GM19099 (cell line): Measurements from ENCODE around the gene COQ2.

Experiments used
- POLR2A ChIP-seq: IDR thresholded peaks from 3 replicates; pipeline ENCODE4 v1.6.1; 2011; ENCODE audit warnings: low read depth; ENCODE audit not compliant: insufficient read length; ENCODE audit errors: extremely low read depth

Gene COQ2

DNA sequence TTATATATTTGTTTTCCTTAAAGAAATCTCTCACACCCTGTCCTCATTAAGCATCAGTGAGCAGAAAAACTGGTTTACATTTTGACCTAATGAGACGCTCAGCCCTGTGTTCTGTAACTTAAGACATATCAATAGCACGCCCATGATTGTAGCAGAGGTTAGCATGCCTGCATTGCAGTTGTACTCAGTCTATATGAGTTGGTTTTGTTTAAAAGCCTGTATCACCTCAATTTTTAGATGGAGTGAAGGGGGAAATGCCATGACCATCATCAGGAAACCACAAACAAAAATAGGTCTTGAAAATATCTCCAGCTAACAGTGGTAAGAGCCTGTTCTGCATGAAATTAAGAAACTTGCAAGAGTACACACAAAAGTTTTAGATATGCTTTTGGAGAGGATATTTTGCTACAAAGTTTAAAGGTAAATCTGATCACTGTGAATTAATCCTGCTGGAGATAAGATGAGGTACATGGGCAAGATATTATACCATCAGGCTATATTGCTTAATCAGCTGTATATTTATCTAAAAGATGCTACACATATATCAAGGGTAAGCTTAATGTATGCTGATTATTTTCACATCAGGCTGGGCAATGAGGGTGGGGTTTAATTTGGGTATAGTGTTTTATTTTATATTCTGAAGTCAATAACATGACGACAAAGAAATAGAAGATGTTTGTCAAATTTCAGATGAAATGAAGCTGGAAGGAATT, 13.1 kb upstream of the COQ2 start:
- TF ChIP-seq POLR2A = no peak

DNA sequence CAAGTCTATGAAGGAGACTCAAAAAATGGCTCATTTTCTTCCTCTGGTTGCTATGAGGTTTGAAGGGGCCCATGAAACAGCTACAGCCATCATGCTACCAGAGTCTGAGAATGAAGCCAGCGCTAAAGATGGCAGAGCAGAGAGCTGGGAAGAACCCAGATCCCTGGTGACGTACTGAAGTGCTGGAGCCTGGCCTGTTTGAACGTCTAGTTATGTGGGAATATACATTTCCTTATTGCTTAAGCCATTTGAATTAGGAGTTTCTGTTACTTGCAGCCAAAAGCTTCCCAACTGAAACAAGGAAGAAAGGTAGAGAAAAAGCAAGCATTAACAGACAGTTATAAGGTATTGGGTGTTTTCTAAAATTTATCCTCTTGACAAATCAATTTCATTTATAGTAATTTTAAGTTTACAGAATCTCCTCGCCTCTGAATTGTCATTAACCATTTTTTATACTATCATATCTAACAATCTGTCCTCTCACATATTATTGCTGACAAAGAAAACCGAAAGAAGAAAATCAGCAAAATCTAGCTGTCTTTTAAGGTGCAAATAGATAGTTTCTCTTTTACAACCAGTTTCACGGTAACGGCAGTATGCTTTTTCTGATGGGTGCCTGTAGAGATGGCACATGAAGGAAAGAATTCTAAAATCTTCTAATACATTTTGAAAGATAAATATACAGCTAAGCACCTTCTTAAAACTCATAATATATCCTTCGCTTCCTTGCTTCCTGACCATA, 8.9 kb upstream of the COQ2 start:
- TF ChIP-seq POLR2A = no peak

- TF ChIP-seq POLR2A = no peak
These were observed 433 bp upstream of the COQ2 start for GRCh38 chr4:83285055-83285407.

GRCh38 chr4:83283181-83283580, 1.4 kb downstream of the COQ2 start:
- no peak for TF ChIP-seq POLR2A

GRCh38 chr4:83282049-83282535, 2.5 kb downstream of the COQ2 start:
- TF ChIP-seq POLR2A = no peak

- no peak for TF ChIP-seq POLR2A
These were observed 3.3 kb downstream of the COQ2 start for GRCh38 chr4:83281307-83281706.

DNA sequence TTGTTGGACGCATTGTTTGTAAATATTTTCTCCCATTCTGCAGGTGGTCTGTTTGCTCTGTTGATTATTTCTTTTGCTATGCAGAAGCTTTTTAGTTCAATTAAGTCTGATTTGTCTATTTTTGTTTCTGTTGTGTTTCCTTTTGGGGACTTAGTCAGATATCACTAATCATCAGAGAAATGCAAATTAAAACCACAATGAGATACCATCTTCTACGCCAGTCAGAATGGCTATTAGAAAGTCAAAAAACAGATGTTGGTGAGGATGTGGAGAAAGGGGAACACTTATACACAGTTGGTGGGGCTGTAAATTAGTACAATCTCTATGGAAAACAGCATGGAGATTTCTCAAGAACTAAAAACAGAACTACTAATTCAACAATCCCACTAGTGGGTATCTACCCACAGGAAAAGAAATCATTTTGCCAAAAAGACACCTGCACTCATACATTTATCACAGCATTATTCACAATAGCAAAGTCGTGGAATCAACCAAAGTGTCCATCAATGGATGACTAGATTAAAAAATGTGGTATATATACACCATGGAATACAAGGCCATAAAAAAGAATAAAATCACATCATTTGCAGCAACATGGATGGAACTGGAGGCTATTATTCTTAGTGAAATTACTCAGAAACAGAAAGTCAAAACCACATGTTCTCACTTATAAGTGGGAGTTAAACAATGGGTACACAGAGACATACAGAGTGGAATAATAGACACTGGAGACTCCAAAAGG, 8.1 kb downstream of the COQ2 start:
- no peak for TF ChIP-seq POLR2A

GRCh38 chr4:83272900-83273299, 11.7 kb downstream of the COQ2 start:
- no peak for TF ChIP-seq POLR2A

DNA sequence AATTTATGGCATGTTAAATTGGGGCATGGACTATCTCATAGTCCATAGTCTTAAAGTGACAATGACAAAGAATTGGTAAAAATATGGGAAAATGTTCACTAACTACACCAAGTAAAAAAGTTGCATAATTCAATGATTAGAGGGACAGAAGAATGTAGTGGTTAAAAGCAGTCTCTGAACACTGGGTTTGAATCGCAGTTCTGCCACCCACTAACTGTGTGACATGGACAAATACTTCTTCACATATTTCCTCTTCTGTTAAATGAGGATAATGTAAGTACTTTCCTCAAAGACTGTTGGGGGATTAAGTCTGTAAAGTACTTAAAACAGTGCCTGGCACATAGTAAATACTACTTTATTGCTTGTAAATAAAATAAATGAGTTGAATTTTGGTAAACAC, 15.3 kb downstream of the COQ2 start:
- TF ChIP-seq POLR2A = no peak

DNA sequence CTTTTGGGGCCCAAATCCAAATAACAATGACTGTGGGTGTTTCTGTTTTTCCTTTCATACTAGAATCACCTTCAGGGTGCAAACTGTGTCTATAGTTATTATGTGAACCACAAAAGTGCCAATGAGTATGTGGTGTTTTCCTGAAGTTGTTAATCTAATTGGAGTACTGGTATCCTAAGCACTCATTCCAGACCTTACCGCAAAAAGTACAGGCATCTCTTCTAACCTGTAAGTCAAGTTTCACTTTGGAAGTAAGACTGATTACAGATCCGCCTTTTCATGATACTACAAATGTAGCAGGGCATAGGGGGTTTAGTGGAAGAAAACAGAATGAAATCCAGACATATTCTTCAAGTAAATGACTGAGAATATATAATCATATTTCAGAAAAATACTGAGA, 16.1 kb downstream of the COQ2 start:
- TF ChIP-seq POLR2A = no peak

GRCh38 chr4:83267830-83268475, 16.6 kb downstream of the COQ2 start:
- TF ChIP-seq POLR2A = no peak

DNA sequence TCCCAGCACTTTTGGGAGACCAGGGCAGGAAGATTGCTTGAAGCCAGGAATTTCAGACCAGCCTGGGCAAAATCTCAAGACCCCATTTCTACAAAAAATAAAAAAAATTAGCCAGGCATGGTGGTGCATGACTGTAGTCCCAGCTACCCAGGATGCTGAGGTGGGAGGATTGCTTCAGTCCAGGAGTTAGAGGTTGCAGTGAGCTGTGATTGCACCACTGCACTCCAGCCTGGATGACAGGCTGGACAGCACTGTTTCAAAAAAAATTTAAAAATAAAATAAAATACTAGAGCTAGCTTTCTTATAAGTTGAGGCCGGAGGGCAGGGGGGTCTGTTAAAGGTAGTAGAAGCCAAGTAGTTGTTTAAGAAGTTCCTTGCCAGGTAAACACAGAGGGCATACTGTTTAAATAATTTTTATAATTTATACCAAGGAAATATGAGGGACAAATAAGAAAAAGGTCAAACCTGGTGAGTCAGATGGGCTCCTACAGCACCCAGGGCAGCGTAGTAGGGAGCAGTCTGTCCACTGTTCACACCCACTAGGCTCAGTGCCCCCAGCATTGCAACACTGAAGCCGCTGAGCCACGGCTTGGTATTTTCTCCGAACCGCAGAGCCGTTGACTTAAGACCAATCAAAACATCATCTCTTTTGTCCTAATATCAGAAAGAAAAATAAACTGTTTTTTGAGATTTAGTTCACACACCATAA, 17.3 kb downstream of the COQ2 start:
- TF ChIP-seq POLR2A = no peak

GRCh38 chr4:83266689-83267088, 17.9 kb downstream of the COQ2 start:
- TF ChIP-seq POLR2A = no peak

GRCh38 chr4:83263106-83263505, 21.5 kb downstream of the COQ2 start:
- no peak for TF ChIP-seq POLR2A

- TF ChIP-seq POLR2A = no peak
These were observed 21.9 kb downstream of the COQ2 start for GRCh38 chr4:83262682-83263081.

DNA sequence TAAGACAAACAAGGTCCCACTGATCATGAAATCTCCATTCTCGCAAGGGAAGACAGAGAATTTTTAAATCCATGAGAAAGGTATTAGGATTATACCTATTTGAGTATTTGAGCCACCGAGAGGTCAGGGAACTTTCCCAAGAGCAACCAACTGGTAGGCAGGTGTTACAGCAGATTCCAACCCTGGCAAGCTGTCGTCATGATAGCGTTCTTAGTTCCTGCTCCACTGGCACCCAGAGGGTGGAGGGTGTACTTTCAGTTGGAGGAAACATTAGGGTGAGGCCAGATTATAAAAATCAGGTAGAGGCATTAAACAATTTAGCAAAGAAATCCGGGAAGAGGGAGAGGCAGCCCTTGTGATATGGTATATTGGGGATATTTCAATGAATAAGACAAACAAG, 23.3 kb downstream of the COQ2 start:
- TF ChIP-seq POLR2A = no peak
